Endothelial cell of umbilical vein (primary cell): Measurements from ENCODE around the gene TENT4B. TPM values are rescaled to one million over a fixed set of nuclear protein-coding genes. Genes with fewer than 3 reads are reported as not detected.

ENCODE experiments used
- BruUV-seq: library from RNA; stranded (reverse); fragments of 400-500 nt; replicated peaks from 2 replicates; lab custom pipeline; 2021; lab: Mats Ljungman, UMichigan
- CTCF ChIA-PET: fragments of 300-600, 350-600 bp; sonication (Branson Sonifier 250); formaldehyde crosslinking; loops from one replicate; lab custom pipeline; 2021; ENCODE audit warnings: antibody characterized with exemption, inconsistent platforms; lab: Charles Lee
- POLR2A ChIA-PET: fragments of 300-600, 350-600 bp; sonication (Branson Sonifier 250); formaldehyde crosslinking; loops from one replicate; lab custom pipeline; 2021; ENCODE audit warnings: antibody characterized with exemption, inconsistent platforms; lab: Charles Lee
- DNase-seq: peaks from one replicate; pipeline ENCODE4 v3.0.0-alpha.2; 2011; ENCODE audit warnings: low read depth, low spot score
- FAIRE-seq: peaks from 2 replicates; lab custom pipeline; 2011; peaks lifted over from hg19 to GRCh38; lab: Jason Lieb, UNC
- H2AFZ ChIP-seq: 2 replicates; pipeline ENCODE4 v1.6.0; 2012; ENCODE audit warnings: low read depth, low read length, control low read depth, inconsistent platforms
- H3K27ac ChIP-seq: 2 replicates; pipeline ENCODE4 v1.5.1; 2011; ENCODE audit warnings: low read depth, mild to moderate bottlenecking, control low read depth, low read length, moderate library complexity; ENCODE audit not compliant: insufficient read depth
- H3K27me3 ChIP-seq, 2 experiments: 2 replicates each; pipeline versions ENCODE4 v1.6.0 to v1.6.1; 2011; ENCODE audit warnings: low read length in 2 of 2, mixed read lengths in 1 of 2; ENCODE audit not compliant: control insufficient read depth in 2 of 2, insufficient read depth in 2 of 2
- H3K36me3 ChIP-seq, 2 experiments: 2 replicates in 1 of 2; 3 replicates in 1 of 2; pipeline ENCODE4 v1.5.1; 2011; ENCODE audit warnings: low read length in 2 of 2, mild to moderate bottlenecking in 1 of 2, moderate library complexity in 1 of 2; ENCODE audit not compliant: control insufficient read depth in 2 of 2, insufficient read depth in 2 of 2; ENCODE audit errors: extremely low read depth in 1 of 2
- H3K4me1 ChIP-seq: 3 replicates; pipeline ENCODE4 v1.5.1; 2011; ENCODE audit warnings: mild to moderate bottlenecking, low read length; ENCODE audit not compliant: control insufficient read depth, insufficient read depth; ENCODE audit errors: extremely low read depth
- H3K4me2 ChIP-seq: 2 replicates; pipeline ENCODE4 v1.6.1; 2011; ENCODE audit warnings: low read length, control low read depth, mixed read lengths; ENCODE audit not compliant: insufficient read depth
- H3K4me3 ChIP-seq, 3 experiments: fragments of 200-600 bp in 1 of 3; sonication (generic), shearing (Covaris generic) in 1 of 3; replicated peaks in 1 of 3; 2 replicates each; pipeline ENCODE4 v1.5.1; 2011 to 2016; ENCODE audit warnings: control low read depth in 3 of 3, low read length in 3 of 3, mild to moderate bottlenecking in 2 of 3, inconsistent platforms in 1 of 3, low read depth in 1 of 3, moderate library complexity in 1 of 3; ENCODE audit not compliant: insufficient read depth in 1 of 3
- H3K79me2 ChIP-seq: 2 replicates; pipeline ENCODE4 v1.6.0; 2012; ENCODE audit warnings: low read length, inconsistent platforms; ENCODE audit not compliant: control insufficient read depth, insufficient read depth
- H3K9ac ChIP-seq: replicated peaks from 2 replicates; pipeline ENCODE3; 2011; ENCODE audit warnings: low read length, control low read depth; ENCODE audit not compliant: insufficient read depth; ENCODE audit errors: extremely low read depth
- H3K9me1 ChIP-seq: replicated peaks from 3 replicates; pipeline ENCODE4 v1.6.0; 2011; ENCODE audit warnings: mild to moderate bottlenecking, low read length; ENCODE audit not compliant: control insufficient read depth, insufficient read depth; ENCODE audit errors: extremely low read depth
- H3K9me3 ChIP-seq: replicated peaks from 2 replicates; pipeline ENCODE4 v1.5.1; 2012; ENCODE audit warnings: low read length, inconsistent platforms; ENCODE audit not compliant: control insufficient read depth, insufficient read depth
- H4K20me1 ChIP-seq: replicated peaks from 2 replicates; pipeline ENCODE3; 2011; ENCODE audit warnings: mild to moderate bottlenecking, low read length; ENCODE audit not compliant: control insufficient read depth, insufficient read depth; ENCODE audit errors: extremely low read depth
- CTCF ChIP-seq, 2 donors: IDR thresholded peaks; 1 replicate in 1 of 2; 2 replicates in 1 of 2; pipeline ENCODE4 v1.5.1; 2011; ENCODE audit warnings: low read length in 2 of 2, mild to moderate bottlenecking in 2 of 2, moderate library complexity in 2 of 2, control low read depth in 1 of 2, inconsistent platforms in 1 of 2, low read depth in 1 of 2; ENCODE audit not compliant: insufficient read depth in 1 of 2; ENCODE audit errors: extremely low read depth in 1 of 2
- MYC ChIP-seq: IDR thresholded peaks from one replicate; pipeline ENCODE4 v1.6.1; 2011; ENCODE audit warnings: mild to moderate bottlenecking, low read depth, low read length
- POLR2A ChIP-seq: IDR thresholded peaks from 2 replicates; pipeline ENCODE4 v1.6.1; 2012; ENCODE audit warnings: low read depth, mild to moderate bottlenecking, control low read depth, low read length
- dilution Hi-C: fragments of 300-500 bp; cut with MboI; formaldehyde crosslinking; loops from one replicate; pipeline ENCODE4 v1.15.0; 2019; ENCODE audit warnings: low sequenced_read_pairs; ENCODE audit not compliant: extremely low pct_ligation_motif_present
- intact Hi-C: fragments of 100-400 bp; cut with micrococcal nuclease; formaldehyde crosslinking; loops from one replicate; pipeline ENCODE4 v1.10.0; 2022
- polyA plus RNA-seq, 4 experiments: library from polyadenylated mRNA; depleted of rRNA in 3 of 4; stranded (reverse) in 3 of 4; unstranded in 1 of 4; fragments of >200 nt; gene quantifications; 2 replicates each; pipeline versions ENCODE4 v1.2.1 to v1.2.3, GENCODE V29; 2011 to 2012; ENCODE audit warnings: missing spikeins in 1 of 4
- total RNA-seq: library from RNA; stranded (reverse); gene quantifications from 2 replicates; pipeline ENCODE4 v1.2.3, GENCODE V29; 2021

The TENT4B gene
- total and polyA plus RNA-seq, 2 donors (not counting 3 experiments of a cell fraction or from before 2014, with no cell fraction given), result 4.2 to 13.1 TPM

DNA sequence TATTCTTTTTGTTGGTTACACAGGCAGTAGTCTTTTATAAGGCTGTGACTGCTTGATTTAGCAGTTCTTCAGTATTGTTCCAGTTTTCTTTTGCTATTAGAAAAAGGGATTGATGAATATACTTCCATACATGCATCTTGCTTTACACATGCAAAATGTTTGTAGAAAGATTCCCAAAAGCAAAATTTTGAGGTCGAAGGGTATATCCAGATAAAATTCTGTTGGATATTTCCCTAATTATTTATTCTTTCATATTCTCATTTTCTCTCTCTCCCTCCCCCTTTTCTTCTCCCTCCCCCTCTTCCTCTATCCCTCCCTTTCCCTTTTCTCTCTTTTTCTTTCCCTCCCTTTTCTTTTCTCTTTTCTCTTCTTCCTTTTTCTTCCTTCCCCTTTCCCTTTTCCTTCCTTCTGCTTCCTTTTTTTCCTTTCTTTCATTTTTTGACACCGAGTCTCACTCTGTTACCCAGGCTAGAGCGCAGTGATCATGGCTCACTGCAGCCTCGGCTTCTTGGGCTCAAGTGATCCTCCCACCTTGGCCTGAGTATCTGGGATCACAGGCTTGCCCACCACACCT, 66.4 kb downstream of the TENT4B start:
- POLR2A ChIA-PET, result no interaction called here
- no TSS peak for BruUV-seq
- no peaks in the 10 kb centered on the region for H4K20me1 ChIP-seq
- FAIRE-seq, result no peak
- H3K79me2 ChIP-seq, result no peaks in the 10 kb centered on the region
- intact Hi-C loops, result loop anchor here (10.0 kb wide), 1 partner anchor 525 kb away; the partner anchor contains the start of gene CYLD
- H3K4me2 ChIP-seq, result no peak overlapping the region
- no peaks in the 10 kb centered on the region for H3K9me3 ChIP-seq
- no peak overlapping the region for H3K27ac ChIP-seq
- no peak overlapping the region for H3K4me3 ChIP-seq
- H3K9me1 ChIP-seq, result no peaks in the 10 kb centered on the region
- CTCF ChIA-PET, result interaction anchor here (1.9 kb wide), 1 partner anchor 9 kb away, joined by 5 read pairs; no protein-coding TSS in a partner anchor
- no peak overlapping the region for H3K9ac ChIP-seq
- H2AFZ ChIP-seq, result no peak overlapping the region
- no peaks in the 10 kb centered on the region for H3K27me3 ChIP-seq
- peaks cover 4 to 16% of the 10 kb centered on the region in 2 experiments for H3K36me3 ChIP-seq
- dilution Hi-C loops, result no loop called here
- H3K4me1 ChIP-seq, result no peaks in the 10 kb centered on the region
- no peak for TF ChIP-seq CTCF (IDR thresholded peaks at IDR 0.05; ENCODE audit: extremely low read depth in 1 of 2, insufficient read depth in 1 of 2, low read depth in 1 of 2, low read length in 2 of 2)
- no peak for DNase-seq

- no peaks in the 10 kb centered on the region for H4K20me1 ChIP-seq
- no peak overlapping the region for H3K27ac ChIP-seq
- no peaks in the 10 kb centered on the region for H3K79me2 ChIP-seq
- intact Hi-C loops, result no loop called here
- CTCF ChIA-PET, result interaction anchor here (1.0 to 1.3 kb wide), 2 partner anchors 9 to 132 kb away, joined by 3 read pairs; no protein-coding TSS in a partner anchor
- no TSS peak for BruUV-seq
- H3K36me3 ChIP-seq, result peaks cover 2 to 12% of the 10 kb centered on the region in 2 experiments
- POLR2A ChIA-PET, result no interaction called here
- H3K4me1 ChIP-seq, result no peaks in the 10 kb centered on the region
- dilution Hi-C loops, result no loop called here
- H3K9ac ChIP-seq, result no peak overlapping the region
- H3K27me3 ChIP-seq, result no peaks in the 10 kb centered on the region
- FAIRE-seq (no peak), DNase-seq (no peak)
- H3K9me3 ChIP-seq, result no peaks in the 10 kb centered on the region
- no peaks in the 10 kb centered on the region for H3K9me1 ChIP-seq
- H3K4me3 ChIP-seq, result no peak overlapping the region
- no peak overlapping the region for H2AFZ ChIP-seq
- no peak for TF ChIP-seq POLR2A
- TF ChIP-seq MYC, result no peak
- H3K4me2 ChIP-seq, result no peak overlapping the region
Measured at GRCh38 chr16:50224286-50224685, 71.2 kb downstream of the TENT4B start.
